Measurements from ENCODE around the gene SMIM13. TPM values are rescaled to one million over a fixed set of nuclear protein-coding genes. Genes with fewer than 3 reads are reported as not detected.

Gene SMIM13
- total RNA-seq, 1 donor from 2014 or later: 8.6 TPM

- no peak for TF ChIP-seq CTCF (conservative IDR thresholded peaks at IDR 0.05; ENCODE audit: low read depth, low read length)
- H3K4me3 ChIP-seq (ENCODE audit: low read depth, low read length): no peak overlapping the region
- no peak for DNase-seq (ENCODE audit: low read depth)
Observed at GRCh38 chr6:11187301-11187700, 93.7 kb downstream of the SMIM13 start.

Other genes with a start within 250 kb of the SMIM13 start
- gene GCM2, start 211.8 kb upstream of the SMIM13 start, total RNA-seq: not detected in 2 replicates
- 1.4 and 3.4 TPM in 2 replicates for gene SYCP2L, start 206.8 kb upstream of the SMIM13 start, total RNA-seq
- gene ELOVL2, start 49.5 kb upstream of the SMIM13 start, total RNA-seq: 1.3 and 1.4 TPM in 2 replicates
- not detected in 2 replicates for gene ERVFRD-1, start 17.9 kb downstream of the SMIM13 start, total RNA-seq
- 21.7 and 35.1 TPM in 2 replicates for gene NEDD9, start 138.8 kb downstream of the SMIM13 start, total RNA-seq